Stimulated activated CD4-positive, alpha-beta T cell treated with anti-CD3 and anti-CD28 coated beads, Interleukin-15, amount 100 ng/mL, for 24 hours (primary cell): ENCODE results near the gene ITGAL.
"Not testable (repeated sequence)": the region's sequence is repeated elsewhere in the genome, so short reads cannot be mapped to it uniquely, and the experiment has no call there.

ENCODE experiments used
- DNase-seq: peaks from one replicate; pipeline ENCODE4 v3.0.0-alpha.2; 2020

Gene ITGAL

GRCh38 chr16:30457743-30458560 is 14.6 kb upstream of the ITGAL start:
- DNase-seq = no peak

GRCh38 chr16:30458561-30459394 is 13.8 kb upstream of the ITGAL start:
- peak; percentile 93 for DNase-seq

- DNase-seq = peak; percentile 12
These were observed 13.1 kb upstream of the ITGAL start for GRCh38 chr16:30459456-30459855.

- DNase-seq = not testable (repeated sequence)
These were observed 11.1 kb upstream of the ITGAL start for GRCh38 chr16:30461426-30461825.

- no peak for DNase-seq
These were observed 8.5 kb upstream of the ITGAL start for GRCh38 chr16:30464078-30464477.

- DNase-seq = no peak
These were observed 2.4 kb upstream of the ITGAL start for GRCh38 chr16:30470170-30470512.

GRCh38 chr16:30470632-30470995 is 1.9 kb upstream of the ITGAL start:
- no peak for DNase-seq

- DNase-seq = peak; percentile 79
These were observed 910 bp downstream of the ITGAL start for GRCh38 chr16:30473231-30474073.

- DNase-seq = no peak
These were observed 1.5 kb downstream of the ITGAL start for GRCh38 chr16:30474074-30474452.

- DNase-seq = no peak
These were observed 2.1 kb downstream of the ITGAL start for GRCh38 chr16:30474684-30475083.

- no peak for DNase-seq
These were observed 4.4 kb downstream of the ITGAL start for GRCh38 chr16:30476991-30477390.

- not testable (repeated sequence) for DNase-seq
These were observed 5.2 kb downstream of the ITGAL start for GRCh38 chr16:30477773-30478172.

GRCh38 chr16:30478766-30479478 is 6.4 kb downstream of the ITGAL start:
- no peak for DNase-seq

- DNase-seq = no peak
These were observed 8.8 kb downstream of the ITGAL start for GRCh38 chr16:30481381-30481780.

GRCh38 chr16:30482366-30482765 is 9.8 kb downstream of the ITGAL start:
- DNase-seq = no peak

GRCh38 chr16:30484887-30485286 is 12.3 kb downstream of the ITGAL start:
- DNase-seq = no peak

GRCh38 chr16:30485818-30486436 is 13.4 kb downstream of the ITGAL start:
- DNase-seq = no peak

GRCh38 chr16:30488764-30489605 is 16.4 kb downstream of the ITGAL start:
- no peak for DNase-seq

GRCh38 chr16:30490210-30490609 is 17.7 kb downstream of the ITGAL start:
- no peak for DNase-seq

- no peak for DNase-seq
These were observed 18.7 kb downstream of the ITGAL start for GRCh38 chr16:30491229-30491628.

GRCh38 chr16:30491744-30492308 is 19.3 kb downstream of the ITGAL start:
- DNase-seq = peak; percentile 39
